Activated naive CD8-positive, alpha-beta T cell (primary cell): Measurements from ENCODE around the gene RNLS.

Experiments
- H3K27ac Mint-ChIP-seq: one replicate; pipeline ENCODE4 v1.8.0; 2021; ENCODE audit warnings: mixed read lengths
- H3K27me3 Mint-ChIP-seq: one replicate; pipeline ENCODE4 v1.8.0; 2021; ENCODE audit warnings: mixed read lengths
- H3K36me3 Mint-ChIP-seq: one replicate; pipeline ENCODE4 v1.8.0; 2021; ENCODE audit warnings: mixed read lengths
- H3K4me1 Mint-ChIP-seq: one replicate; pipeline ENCODE4 v1.8.0; 2021; ENCODE audit warnings: low read depth, mixed read lengths
- H3K4me3 Mint-ChIP-seq: one replicate; pipeline ENCODE4 v1.8.0; 2021; ENCODE audit warnings: mild to moderate bottlenecking, mixed read lengths
- H3K9me3 Mint-ChIP-seq: one replicate; pipeline ENCODE4 v1.8.0; 2021; ENCODE audit warnings: low read depth, mixed read lengths

RNLS gene

DNA sequence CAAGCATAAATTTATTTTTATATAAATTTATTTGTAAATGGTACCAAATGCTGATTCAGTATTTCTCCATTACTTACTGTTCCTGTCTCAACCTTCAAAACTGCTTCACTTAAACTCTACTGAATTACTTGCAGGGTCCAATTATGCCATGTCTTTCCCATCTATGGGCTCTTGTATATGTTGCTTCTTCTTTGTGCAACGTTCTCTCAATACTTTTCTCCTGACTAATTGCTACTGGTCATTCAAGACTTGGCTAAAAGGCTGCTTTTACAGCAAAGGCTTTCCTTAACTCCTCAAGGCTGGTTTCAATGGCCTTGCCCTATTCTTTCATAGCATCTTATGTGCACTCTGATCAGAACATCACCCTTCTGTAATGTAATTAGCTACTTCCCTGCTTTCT lies 67.9 kb downstream of the RNLS start:
- no peak overlapping the region for H3K4me3 Mint-ChIP-seq
- peaks cover 7% of the 10 kb centered on the region for H3K9me3 Mint-ChIP-seq
- H3K27me3 Mint-ChIP-seq, result no peaks in the 10 kb centered on the region
- H3K36me3 Mint-ChIP-seq, result peaks cover 3% of the 10 kb centered on the region
- H3K27ac Mint-ChIP-seq, result no peak overlapping the region
- H3K4me1 Mint-ChIP-seq, result no peaks in the 10 kb centered on the region

DNA sequence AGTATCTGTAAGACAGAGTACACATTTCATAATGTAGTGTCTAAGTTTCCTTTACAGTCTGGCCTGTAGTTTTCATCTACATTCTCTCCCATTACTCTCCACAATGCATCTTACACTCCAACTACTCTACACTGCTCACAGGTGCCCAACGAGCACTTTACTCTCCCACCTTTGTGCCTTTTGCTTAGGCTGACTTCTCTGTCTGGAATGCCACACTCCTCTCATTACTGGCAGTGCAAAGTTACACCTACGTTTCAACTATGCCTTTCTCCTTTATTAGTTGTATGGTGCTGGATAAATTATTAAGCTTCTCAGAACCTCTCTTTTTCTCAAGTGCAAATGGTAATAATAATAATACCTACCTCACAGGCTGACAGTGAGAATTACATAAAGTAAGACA lies 70.5 kb downstream of the RNLS start:
- no peak overlapping the region for H3K4me3 Mint-ChIP-seq
- no peaks in the 10 kb centered on the region for H3K27me3 Mint-ChIP-seq
- H3K9me3 Mint-ChIP-seq, result peaks cover 7% of the 10 kb centered on the region
- no peak overlapping the region for H3K27ac Mint-ChIP-seq
- no peaks in the 10 kb centered on the region for H3K4me1 Mint-ChIP-seq
- peaks cover 3% of the 10 kb centered on the region for H3K36me3 Mint-ChIP-seq

DNA sequence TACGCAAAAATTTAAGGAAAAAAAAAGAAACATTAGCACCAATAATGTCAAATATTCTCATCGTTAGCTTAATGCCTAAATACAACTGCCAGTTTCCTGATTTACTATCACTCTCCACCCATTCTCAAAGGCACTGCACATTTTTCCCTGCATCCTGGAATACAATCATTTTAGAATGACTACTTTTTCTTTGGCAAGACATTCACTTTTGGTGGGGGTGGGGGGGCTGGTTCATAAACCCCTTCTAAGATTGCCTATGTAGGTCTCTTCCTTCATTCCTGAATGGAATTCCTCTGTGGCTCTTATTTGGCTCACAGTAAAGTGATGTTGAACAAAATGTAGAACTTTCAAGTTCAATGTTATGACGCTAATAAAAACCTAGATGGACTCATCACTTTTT lies 74.3 kb downstream of the RNLS start:
- no peak overlapping the region for H3K4me3 Mint-ChIP-seq
- peaks cover 3% of the 10 kb centered on the region for H3K27me3 Mint-ChIP-seq
- no peak overlapping the region for H3K27ac Mint-ChIP-seq
- peaks cover 2% of the 10 kb centered on the region for H3K36me3 Mint-ChIP-seq
- H3K9me3 Mint-ChIP-seq, result no peaks in the 10 kb centered on the region
- no peaks in the 10 kb centered on the region for H3K4me1 Mint-ChIP-seq

DNA sequence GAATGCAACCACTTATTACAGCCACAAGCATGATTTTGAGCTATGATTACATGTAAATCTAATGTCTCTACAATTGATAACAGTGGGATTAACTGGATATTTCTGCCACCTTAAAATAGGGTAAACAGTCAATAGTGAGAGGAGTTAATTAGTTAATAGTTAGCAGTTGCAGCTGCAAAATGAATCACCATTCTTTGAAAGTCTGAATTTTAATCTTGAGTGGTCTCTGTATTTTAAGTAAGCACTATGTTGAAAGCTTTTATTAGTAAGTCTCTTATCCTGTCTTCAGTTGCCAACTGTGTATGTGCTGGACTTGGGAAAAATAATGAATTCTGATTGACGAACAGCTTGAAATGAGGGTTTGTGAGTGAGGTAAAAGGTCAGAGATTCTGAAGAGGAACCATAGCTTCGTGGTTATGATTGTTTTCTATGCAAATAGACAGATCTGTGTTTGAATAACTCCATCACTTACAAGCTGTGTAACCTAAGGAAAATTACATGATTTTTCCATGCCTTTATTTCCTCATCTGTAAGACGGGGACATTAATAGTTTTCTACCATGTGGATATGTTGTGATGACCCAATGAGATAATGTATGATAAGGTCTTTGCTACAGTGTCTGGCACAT lies 75.2 kb downstream of the RNLS start:
- peaks cover 3% of the 10 kb centered on the region for H3K27me3 Mint-ChIP-seq
- H3K36me3 Mint-ChIP-seq, result peaks cover 2% of the 10 kb centered on the region
- H3K4me3 Mint-ChIP-seq, result no peak overlapping the region
- no peaks in the 10 kb centered on the region for H3K4me1 Mint-ChIP-seq
- no peaks in the 10 kb centered on the region for H3K9me3 Mint-ChIP-seq
- H3K27ac Mint-ChIP-seq, result no peak overlapping the region

DNA sequence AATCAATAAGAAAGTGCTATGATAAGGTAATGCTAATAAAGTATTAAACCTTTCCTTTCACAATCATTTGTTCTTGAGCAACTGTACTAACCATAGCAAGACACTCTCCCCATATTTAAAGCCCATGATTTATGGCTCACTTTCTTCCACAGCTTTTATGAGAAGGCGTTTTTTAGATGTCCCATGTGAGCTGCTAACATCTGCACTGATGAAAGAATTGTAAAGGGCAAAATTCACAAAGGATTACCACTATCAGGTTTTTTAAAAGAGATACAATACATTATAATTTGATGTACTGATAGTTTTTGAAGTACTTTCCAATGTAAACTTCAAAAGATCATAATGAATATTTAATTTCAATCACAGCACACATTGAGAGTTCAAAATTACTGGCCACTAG lies 75.7 kb downstream of the RNLS start:
- Mint-ChIP-seq H3K4me1 (no peaks in the 10 kb centered on the region), H3K27me3 (peaks cover 3% of the 10 kb centered on the region), H3K36me3 (peaks cover 2% of the 10 kb centered on the region), H3K4me3 (no peak overlapping the region), H3K9me3 (no peaks in the 10 kb centered on the region), H3K27ac (no peak overlapping the region)

DNA sequence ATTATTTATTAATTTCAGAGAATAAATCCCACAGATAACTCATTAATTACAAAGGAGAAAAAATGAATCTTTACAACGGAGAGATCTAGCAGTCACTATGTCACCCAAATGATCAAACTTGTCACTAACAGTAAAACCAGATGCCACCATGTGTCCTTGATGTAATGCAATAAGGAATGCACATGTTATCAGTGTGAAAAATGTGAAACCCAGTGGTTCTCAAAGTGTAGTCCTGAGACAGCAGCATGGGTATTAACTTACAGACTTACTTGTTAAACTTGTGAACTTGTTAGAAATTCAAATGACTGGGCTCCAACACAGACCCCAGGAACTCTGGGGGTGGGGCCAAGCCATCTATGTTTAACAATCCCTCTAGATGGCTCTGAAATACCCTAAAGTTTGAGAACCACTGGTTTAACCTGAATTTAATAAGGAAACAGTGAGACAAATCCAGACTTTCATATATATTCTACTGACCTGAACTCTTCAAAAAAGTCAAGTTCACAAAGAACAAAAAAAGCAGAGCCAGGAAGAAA lies 77.4 kb downstream of the RNLS start:
- Mint-ChIP-seq H3K4me3 (no peak overlapping the region), H3K27ac (no peak overlapping the region), H3K4me1 (no peaks in the 10 kb centered on the region), H3K27me3 (peaks cover 3% of the 10 kb centered on the region), H3K36me3 (peaks cover 3% of the 10 kb centered on the region), H3K9me3 (no peaks in the 10 kb centered on the region)

DNA sequence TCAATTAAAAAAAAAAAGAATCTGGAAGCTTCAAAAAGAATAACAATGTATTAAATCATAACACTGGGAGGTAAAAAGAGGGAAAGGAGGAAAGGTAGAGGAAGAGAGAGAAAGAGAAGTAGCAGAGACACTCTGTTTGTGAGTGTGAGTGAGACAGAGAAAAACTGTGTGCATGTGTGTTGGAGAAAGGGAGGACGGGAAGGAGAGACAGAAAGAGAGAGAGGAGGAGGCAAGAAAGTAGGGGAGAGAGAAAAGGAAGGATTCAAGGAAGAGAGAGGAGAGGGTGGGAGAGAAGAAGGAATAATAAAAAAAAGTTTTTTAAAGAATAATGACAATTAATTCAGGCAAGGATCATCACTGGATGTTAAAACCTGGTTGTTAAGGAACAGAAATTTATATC lies 77.9 kb downstream of the RNLS start:
- H3K27me3 Mint-ChIP-seq, result peaks cover 3% of the 10 kb centered on the region
- H3K27ac Mint-ChIP-seq, result no peak overlapping the region
- H3K4me1 Mint-ChIP-seq, result no peaks in the 10 kb centered on the region
- H3K4me3 Mint-ChIP-seq, result no peak overlapping the region
- H3K9me3 Mint-ChIP-seq, result no peaks in the 10 kb centered on the region
- H3K36me3 Mint-ChIP-seq, result peaks cover 3% of the 10 kb centered on the region

DNA sequence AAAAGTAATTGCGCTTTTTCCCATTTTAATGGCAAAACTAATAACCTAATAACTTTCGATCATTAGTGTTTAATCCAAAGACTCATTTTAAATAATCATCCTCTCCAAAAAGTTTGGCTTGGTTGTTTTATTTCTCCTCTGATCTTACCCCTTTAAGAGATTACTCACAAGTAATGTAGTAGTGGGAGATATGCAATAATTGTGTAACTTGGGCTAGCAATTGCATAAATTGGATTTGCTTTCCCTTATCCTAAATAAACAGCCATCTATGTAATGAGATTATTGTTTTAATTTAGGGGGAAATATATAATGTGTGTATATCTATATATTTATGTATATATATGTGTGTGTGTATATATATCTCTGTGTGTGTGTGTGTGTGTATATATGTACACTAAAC lies 82.5 kb downstream of the RNLS start:
- Mint-ChIP-seq H3K4me3 (no peak overlapping the region), H3K27ac (no peak overlapping the region), H3K9me3 (no peaks in the 10 kb centered on the region), H3K4me1 (peaks cover 12% of the 10 kb centered on the region), H3K27me3 (peaks cover 3% of the 10 kb centered on the region), H3K36me3 (peaks cover 3% of the 10 kb centered on the region)

DNA sequence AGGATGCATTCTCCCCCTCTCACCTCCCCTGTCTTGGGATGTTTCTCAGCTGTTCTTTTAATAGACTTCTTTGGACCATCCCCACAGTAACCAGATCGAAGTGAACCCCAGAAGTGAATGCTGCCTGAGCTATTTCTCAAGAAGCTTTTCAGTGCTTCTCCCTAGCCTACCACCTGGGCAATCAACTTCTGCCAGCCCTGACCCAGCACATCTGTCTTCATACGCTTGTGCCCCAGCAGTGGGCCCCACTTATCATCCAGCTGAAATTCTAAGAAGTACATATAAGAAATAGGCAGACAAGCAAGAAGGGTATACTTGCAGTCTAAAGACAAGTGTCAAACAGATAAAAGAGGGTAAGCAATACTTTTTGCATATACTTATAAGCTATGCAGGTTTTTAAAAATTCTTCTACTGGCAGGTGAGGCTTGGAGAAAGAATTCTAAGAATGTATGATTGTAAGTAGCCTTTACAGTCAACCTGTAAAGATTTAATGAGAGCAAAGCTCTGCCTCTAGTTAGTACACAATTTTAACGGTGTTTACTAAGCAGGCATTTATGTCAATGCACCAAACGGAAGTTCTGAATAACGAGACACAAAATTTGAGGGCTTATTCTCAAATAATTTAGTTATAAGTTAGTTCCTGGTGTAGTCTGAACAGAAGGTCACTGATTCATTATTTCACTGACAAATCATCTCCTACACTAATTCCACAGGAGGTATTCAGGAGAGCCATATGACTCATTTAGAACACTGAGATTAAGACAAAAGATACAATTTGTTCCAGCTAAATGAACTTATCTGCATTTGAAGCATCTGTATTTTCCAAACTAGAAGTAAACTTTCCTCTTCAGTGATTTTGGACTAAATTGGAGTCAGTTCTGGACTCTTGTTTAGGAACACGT lies 83.3 kb downstream of the RNLS start:
- Mint-ChIP-seq H3K27ac (no peak overlapping the region), H3K36me3 (peaks cover 3% of the 10 kb centered on the region), H3K27me3 (no peaks in the 10 kb centered on the region), H3K4me3 (no peak overlapping the region), H3K9me3 (no peaks in the 10 kb centered on the region), H3K4me1 (peaks cover 12% of the 10 kb centered on the region)

DNA sequence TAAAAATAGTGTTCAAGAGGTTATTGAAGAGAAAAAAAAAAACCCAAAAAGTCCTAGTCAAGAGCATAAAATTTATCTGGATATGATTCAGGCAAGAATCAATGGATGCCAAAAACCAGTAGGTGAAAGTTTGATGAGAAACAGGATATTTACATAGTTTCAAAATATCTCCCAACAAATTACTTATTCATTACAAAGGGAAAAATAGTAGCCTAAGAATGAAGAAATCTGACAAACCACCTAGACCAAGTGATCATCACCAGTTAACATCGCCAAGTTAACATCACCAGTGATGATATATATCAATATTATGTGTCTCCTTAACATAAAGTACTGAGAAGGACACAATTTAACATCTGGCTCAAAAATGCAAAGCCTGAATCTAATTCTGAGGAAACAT lies 85.2 kb downstream of the RNLS start:
- Mint-ChIP-seq H3K4me1 (peaks cover 12% of the 10 kb centered on the region), H3K27me3 (no peaks in the 10 kb centered on the region), H3K36me3 (peaks cover 2% of the 10 kb centered on the region), H3K9me3 (no peaks in the 10 kb centered on the region), H3K27ac (no peak overlapping the region), H3K4me3 (no peak overlapping the region)

DNA sequence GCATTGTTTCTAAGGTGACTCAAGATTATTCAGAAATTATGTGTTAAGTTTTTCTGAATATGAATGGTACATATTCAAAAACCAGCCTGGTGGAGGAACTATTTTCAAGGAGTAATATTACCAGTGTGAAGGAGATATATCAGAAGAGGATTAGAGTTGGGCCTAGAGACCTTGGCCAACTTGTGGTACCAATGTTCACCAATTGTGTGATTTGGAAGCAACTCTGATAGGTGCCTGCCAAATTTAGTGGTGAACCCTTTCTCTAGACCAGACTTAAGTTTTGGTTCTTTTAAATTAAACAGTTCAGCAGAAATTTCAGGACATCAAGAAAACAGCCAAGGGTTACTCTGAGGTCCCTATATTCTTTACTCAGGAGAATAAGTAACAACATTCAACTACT lies 88.6 kb downstream of the RNLS start:
- Mint-ChIP-seq H3K4me3 (no peak overlapping the region), H3K36me3 (no peaks in the 10 kb centered on the region), H3K4me1 (peaks cover 27% of the 10 kb centered on the region)

DNA sequence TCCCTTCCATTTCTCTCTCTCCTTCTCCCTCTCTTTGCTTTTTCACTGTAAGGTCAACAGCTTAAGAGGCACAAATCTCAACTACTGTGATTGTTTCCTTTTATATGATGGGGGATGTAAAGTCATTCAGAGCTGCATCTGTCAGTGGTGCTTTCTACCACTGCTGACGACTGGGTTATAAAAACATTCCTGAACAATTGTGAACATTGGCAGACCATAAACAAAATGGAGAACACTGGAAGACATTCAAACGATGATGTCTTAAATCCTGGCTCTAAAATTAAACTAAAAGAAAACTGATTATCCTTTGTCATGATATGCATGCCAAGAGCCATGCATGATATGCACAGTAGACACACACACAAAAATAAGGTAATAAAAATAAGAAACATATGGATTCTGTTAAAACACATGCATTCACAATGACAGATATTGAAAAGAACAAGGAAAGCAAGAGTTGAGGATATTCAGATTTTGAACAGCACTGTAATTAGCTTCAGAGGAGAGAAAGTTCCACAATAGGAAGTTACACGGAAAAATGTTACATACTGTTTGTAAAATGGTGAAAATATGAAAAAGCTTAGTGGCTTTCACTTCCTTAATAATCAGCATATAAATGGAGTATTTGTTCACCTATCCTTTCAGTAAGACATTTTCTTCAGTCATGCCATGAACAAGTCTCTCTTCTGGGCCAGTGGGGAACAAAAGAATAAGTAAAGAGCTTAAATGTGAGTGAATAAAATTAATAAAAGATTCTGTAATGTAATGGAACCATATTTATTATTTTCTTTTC lies 89.2 kb downstream of the RNLS start:
- Mint-ChIP-seq H3K4me1 (peaks cover 33% of the 10 kb centered on the region), H3K27ac (no peak overlapping the region), H3K9me3 (no peaks in the 10 kb centered on the region), H3K27me3 (no peaks in the 10 kb centered on the region), H3K4me3 (no peak overlapping the region), H3K36me3 (no peaks in the 10 kb centered on the region)

More for the DNA sequence above, 88.6 kb downstream of the RNLS start:
- Mint-ChIP-seq H3K9me3 (no peaks in the 10 kb centered on the region), H3K27ac (no peak overlapping the region), H3K27me3 (no peaks in the 10 kb centered on the region)

DNA sequence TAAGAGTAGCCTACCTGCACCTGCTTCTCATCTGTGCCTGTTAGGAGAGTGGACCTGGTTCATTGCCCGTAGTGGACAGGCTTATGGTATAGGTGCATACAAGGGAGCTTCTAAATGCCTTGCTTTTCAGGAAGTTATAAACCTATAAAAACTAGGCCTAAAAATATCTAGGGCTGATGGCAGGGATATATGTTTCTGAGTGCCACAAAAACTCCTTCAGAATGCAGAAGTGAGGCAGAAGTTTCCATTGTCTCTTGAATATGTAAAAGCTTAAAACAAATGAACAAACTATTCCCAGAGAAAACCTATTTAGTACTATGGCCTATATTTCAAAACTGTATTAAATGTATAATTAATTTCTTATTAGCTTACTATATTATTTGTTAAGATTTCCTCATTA lies 91.8 kb downstream of the RNLS start:
- Mint-ChIP-seq H3K27me3 (no peaks in the 10 kb centered on the region), H3K27ac (no peak overlapping the region), H3K9me3 (no peaks in the 10 kb centered on the region), H3K36me3 (no peaks in the 10 kb centered on the region), H3K4me1 (peaks cover 26% of the 10 kb centered on the region), H3K4me3 (no peak overlapping the region)

DNA sequence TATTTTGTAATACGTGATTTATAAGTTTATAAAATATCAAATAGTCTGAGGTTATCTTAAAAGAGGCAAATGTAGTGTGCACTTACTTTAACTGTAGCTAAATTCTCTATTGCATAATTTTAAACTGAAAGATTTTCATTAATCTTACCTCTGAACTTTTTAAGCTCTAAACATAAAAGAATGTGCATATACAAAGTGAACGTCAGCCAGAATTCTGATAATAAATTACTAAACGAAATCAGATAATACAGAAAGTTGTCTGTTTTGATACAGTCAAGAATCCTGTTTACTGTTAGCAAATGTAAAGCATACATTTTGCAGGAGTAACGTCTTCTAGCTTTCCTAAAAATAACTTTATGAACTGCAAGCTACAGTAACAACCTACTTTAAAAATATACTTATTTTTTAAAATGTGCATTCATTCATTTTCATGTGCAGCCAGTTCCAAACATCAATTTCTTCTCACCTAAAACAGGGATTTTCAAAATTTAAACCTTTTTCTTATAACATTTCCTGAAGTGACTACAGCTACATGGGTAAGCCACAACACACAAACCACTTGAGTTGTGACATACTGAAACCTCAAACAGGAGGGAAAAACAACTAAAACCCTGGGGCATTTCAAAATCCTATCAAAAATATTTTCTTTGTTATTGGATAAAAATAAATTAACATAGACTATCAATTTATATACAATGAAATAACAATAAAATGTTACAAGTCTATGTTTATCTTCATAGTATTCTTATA lies 92.7 kb downstream of the RNLS start:
- Mint-ChIP-seq H3K9me3 (no peaks in the 10 kb centered on the region), H3K36me3 (no peaks in the 10 kb centered on the region), H3K27me3 (no peaks in the 10 kb centered on the region), H3K27ac (no peak overlapping the region), H3K4me3 (no peak overlapping the region), H3K4me1 (peaks cover 21% of the 10 kb centered on the region)
